HepG2 (cell line): ENCODE data around the gene SLC44A4. TPM values are rescaled to one million over a fixed set of nuclear protein-coding genes. Genes with fewer than 3 reads are reported as not detected.
"Not testable (repeated sequence)": the region's sequence is repeated elsewhere in the genome, so short reads cannot be mapped to it uniquely, and the experiment has no call there.

ENCODE experiments used
- ATAC-seq: fragments of 200-7000 bp; cut with Tn5 transposase; 3 replicates; pipeline ENCODE4 v1.9.1; 2020; ENCODE audit warnings: mild to moderate bottlenecking, moderate library complexity
- BruUV-seq: library from RNA; stranded (reverse); fragments of 400-500 nt; replicated peaks from 2 replicates; lab custom pipeline; 2021; lab: Mats Ljungman, UMichigan
- CTCF ChIA-PET: fragments of 300-600 bp; formaldehyde crosslinking; extraction: SDS; loops from one replicate; lab custom pipeline; 2021; ENCODE audit warnings: low total read pairs, inconsistent platforms, low intra/inter-chr PET ratio; lab: Yijun Ruan, JAX
- POLR2A ChIA-PET: fragments of 350-600 bp; sonication (Branson Sonifier 250); formaldehyde crosslinking; loops from one replicate; lab custom pipeline; 2020; ENCODE audit warnings: antibody characterized with exemption, inconsistent platforms; lab: Yijun Ruan, JAX
- DNase-seq: peaks from one replicate; pipeline ENCODE4 v3.0.0-alpha.2; 2015; ENCODE audit warnings: low spot score
- FAIRE-seq: peaks from 3 replicates; lab custom pipeline; 2011; peaks lifted over from hg19 to GRCh38; lab: Jason Lieb, UNC
- H2AFZ ChIP-seq: one replicate; pipeline ENCODE4 v1.6.1; 2011; ENCODE audit warnings: low read length, inconsistent platforms
- H3K27ac ChIP-seq: fragments of 300-600 bp; 3 replicates; pipeline ENCODE4 v1.8.0; 2011; ENCODE audit warnings: mixed run types, mild to moderate bottlenecking, mixed read lengths, low read length, inconsistent platforms; ENCODE audit not compliant: insufficient read depth; ENCODE audit errors: extremely low read length
- H3K27me3 ChIP-seq, 2 experiments: fragments of 200-600 bp in 1 of 2; 2 replicates in 1 of 2; 3 replicates in 1 of 2; pipeline versions ENCODE4 v1.6.0 to v1.8.0; 2011; ENCODE audit warnings: low read length in 2 of 2, mild to moderate bottlenecking in 2 of 2, moderate library complexity in 2 of 2, inconsistent platforms in 1 of 2; ENCODE audit not compliant: insufficient read depth in 2 of 2, control insufficient read depth in 1 of 2
- H3K36me3 ChIP-seq, 2 experiments: fragments of 200-600 bp in 1 of 2; replicated peaks in 1 of 2; 2 replicates in 1 of 2; 3 replicates in 1 of 2; pipeline versions ENCODE4 v1.5.1 to v1.8.0; 2011; ENCODE audit warnings: low read length in 2 of 2, inconsistent platforms in 1 of 2; ENCODE audit not compliant: insufficient read depth in 2 of 2, control insufficient read depth in 1 of 2
- H3K4me1 ChIP-seq: 2 replicates; pipeline ENCODE4 v1.5.1; 2012; ENCODE audit warnings: low read length, inconsistent platforms; ENCODE audit not compliant: insufficient read depth
- H3K4me2 ChIP-seq: 2 replicates; pipeline ENCODE4 v1.6.0; 2011; ENCODE audit warnings: low read depth, low read length, inconsistent platforms
- H3K4me3 ChIP-seq, 3 experiments: fragments of 200-600 bp in 1 of 3; sonication (generic), shearing (Covaris generic) in 1 of 3; replicated peaks in 1 of 3; 2 replicates each; pipeline ENCODE4 v1.5.1; 2011 to 2016; ENCODE audit warnings: low read length in 3 of 3, inconsistent platforms in 2 of 3, low read depth in 2 of 3, mild to moderate bottlenecking in 2 of 3, control low read depth in 1 of 3, mixed read lengths in 1 of 3; ENCODE audit not compliant: insufficient read depth in 1 of 3
- H3K79me2 ChIP-seq: one replicate; pipeline ENCODE4 v1.6.1; 2011; ENCODE audit warnings: low read length, inconsistent platforms; ENCODE audit not compliant: insufficient read depth
- H3K9ac ChIP-seq: 2 replicates; pipeline ENCODE4 v1.6.0; 2011; ENCODE audit warnings: mild to moderate bottlenecking, low read depth, low read length, inconsistent platforms; ENCODE audit not compliant: insufficient read depth
- H3K9me3 ChIP-seq: 2 replicates; pipeline ENCODE4 v1.5.1; 2012; ENCODE audit warnings: mild to moderate bottlenecking, low read length
- H4K20me1 ChIP-seq: 2 replicates; pipeline ENCODE4 v1.6.0; 2011; ENCODE audit warnings: inconsistent platforms, mild to moderate bottlenecking, low read length, moderate library complexity; ENCODE audit not compliant: insufficient read depth
- BCL3 ChIP-seq: sonication (generic); formaldehyde crosslinking; IDR thresholded peaks from 2 replicates; pipeline ENCODE4 v1.5.1; 2020; ENCODE audit warnings: mild to moderate bottlenecking, missing genetic modification reagents, moderate library complexity
- CCDC6 ChIP-seq: sonication (generic); formaldehyde crosslinking; IDR thresholded peaks from 2 replicates; pipeline ENCODE4 v1.8.1; 2022; ENCODE audit warnings: mild to moderate bottlenecking, missing genetic modification reagents, moderate library complexity
- HOXA3 ChIP-seq: sonication (generic); formaldehyde crosslinking; IDR thresholded peaks from 2 replicates; pipeline ENCODE4 v1.5.0; 2020; ENCODE audit warnings: missing genetic modification reagents
- MYPOP ChIP-seq: sonication (generic); formaldehyde crosslinking; IDR thresholded peaks from 2 replicates; pipeline ENCODE4 v1.8.1; 2023; ENCODE audit warnings: mild to moderate bottlenecking, moderate library complexity, missing genetic modification reagents
- NFKB2 ChIP-seq: sonication (generic); formaldehyde crosslinking; IDR thresholded peaks from 2 replicates; pipeline ENCODE4 v1.4.0; 2020; ENCODE audit warnings: missing genetic modification reagents, borderline replicate concordance
- NR2F6 ChIP-seq, 2 experiments: IDR thresholded peaks; 2 replicates each; pipeline ENCODE4 v1.6.1; 2016; ENCODE audit warnings: antibody characterized with exemption in 1 of 2, mild to moderate bottlenecking in 1 of 2
- PRDM10 ChIP-seq: sonication (generic); formaldehyde crosslinking; IDR thresholded peaks from 2 replicates; pipeline ENCODE4 v1.4.0; 2020; ENCODE audit warnings: low read depth, missing genetic modification reagents
- RFXANK ChIP-seq: IDR thresholded peaks from 2 replicates; pipeline ENCODE4 v1.6.1; 2016
- SIX1 ChIP-seq: sonication (generic); formaldehyde crosslinking; IDR thresholded peaks from 2 replicates; pipeline ENCODE4 v1.4.0; 2020; ENCODE audit warnings: missing genetic modification reagents, borderline replicate concordance
- TEAD3 ChIP-seq: optimal IDR thresholded peaks from 2 replicates; pipeline ENCODE3; 2016; ENCODE audit warnings: borderline replicate concordance
- UBTF ChIP-seq: sonication (generic); formaldehyde crosslinking; IDR thresholded peaks from 2 replicates; pipeline ENCODE4 v1.4.0; 2020; ENCODE audit warnings: mild to moderate bottlenecking, missing genetic modification reagents
- ZBTB38 ChIP-seq: sonication (generic); formaldehyde crosslinking; IDR thresholded peaks from 2 replicates; pipeline ENCODE4 v1.5.1; 2020; ENCODE audit warnings: mild to moderate bottlenecking, missing genetic modification reagents
- ZMYM3 ChIP-seq: sonication (generic); formaldehyde crosslinking; IDR thresholded peaks from 2 replicates; pipeline ENCODE4 v1.5.1; 2020; ENCODE audit warnings: mild to moderate bottlenecking, missing genetic modification reagents
- ZNF121 ChIP-seq: sonication (generic); formaldehyde crosslinking; IDR thresholded peaks from 2 replicates; pipeline ENCODE4 v1.5.0; 2020; ENCODE audit warnings: mild to moderate bottlenecking, missing genetic modification reagents
- ZNF460 ChIP-seq: sonication (generic); formaldehyde crosslinking; IDR thresholded peaks from 2 replicates; pipeline ENCODE4 v1.5.1; 2020; ENCODE audit warnings: missing genetic modification reagents, mild to moderate bottlenecking, borderline replicate concordance
- WGBS: methylation state at CpG from one replicate; pipeline ENCODE4 v1.1.6; 2017; ENCODE audit warnings: low lambda C conversion rate; 5-methylcytosine and 5-hydroxymethylcytosine counted together
- in situ Hi-C: cut with HindIII; loops from 2 replicates; pipeline ENCODE4 v1.10.0; 2017; ENCODE audit warnings: low pct_unique_long_range_greater_than_20kb; ENCODE audit not compliant: extremely low pct_ligation_motif_present
- intact Hi-C: fragments of 100-400 bp; cut with micrococcal nuclease; formaldehyde crosslinking; loops from one replicate; pipeline ENCODE4 v1.10.0; 2022; ENCODE audit not compliant: unreplicated experiment
- polyA plus RNA-seq, 8 experiments: library from polyadenylated mRNA; depleted of rRNA in 3 of 8; stranded (reverse) in 7 of 8; unstranded in 1 of 8; fragments of >200 nt; fragmentation: Illumina TruSeq in 4 of 8; extraction: Trizol in 4 of 8; gene quantifications; 2 replicates each; pipeline versions ENCODE4 v1.2.1 to v1.2.3, GENCODE V29; 2011 to 2016; ENCODE audit warnings: low read depth in 4 of 8, missing spikeins in 1 of 8, mixed read lengths in 1 of 8; ENCODE audit not compliant: insufficient read depth in 1 of 8
- total RNA-seq, 5 experiments: library from RNA; depleted of rRNA; stranded (reverse); fragments of >200 nt; fragmentation: Illumina TruSeq; extraction: Trizol; gene quantifications; 2 replicates each; pipeline ENCODE4 v1.2.3, GENCODE V29; 2016; ENCODE audit warnings: low read depth in 1 of 5

Gene SLC44A4
- total and polyA plus RNA-seq, 2 of the 13 experiments (the other 11 are each of a cell fraction or from before 2014, with no cell fraction given) = 3.5 to 5.9 TPM

- DNase-seq; FAIRE-seq; CTCF ChIA-PET; H3K27me3 ChIP-seq; H2AFZ ChIP-seq; in situ Hi-C loops; ATAC-seq; BruUV-seq; H3K36me3 ChIP-seq; H4K20me1 ChIP-seq; H3K9me3 ChIP-seq; intact Hi-C loops; TF ChIP-seq NR2F6 (IDR thresholded peaks at IDR 0.05): not testable (repeated sequence)
- H3K9ac ChIP-seq = peak overlapping the region; percentile 66
- H3K4me3 ChIP-seq = peak overlapping the region; percentile 59 to 82 (median 62)
- H3K4me2 ChIP-seq = peak overlapping the region; percentile 76
- POLR2A ChIA-PET = interaction anchor here (0.9 to 6.9 kb wide), 8 partner anchors 8 to 81 kb away, joined by 3 to 66 read pairs (median 7); partner anchors contain the start of genes HSPA1B, LSM2, VARS1 and VWA7
- H3K4me1 ChIP-seq = peaks cover 54% of the 10 kb centered on the region
- H3K27ac ChIP-seq = peak overlapping the region; percentile 86
- H3K79me2 ChIP-seq = peaks cover 27% of the 10 kb centered on the region
- WGBS = 42% methylated on average over 8 of the region's 8 CpGs
- TF ChIP-seq ZNF460 (CRISPR knock-in tag) (peak; percentile 58; the same call in 1 of the 2 replicates), TEAD3 (CRISPR knock-in tag) (peak; percentile 25), HOXA3 (CRISPR knock-in tag) (peak; percentile 33; the same call in 1 of the 2 replicates), ZMYM3 (peak; percentile 60), PRDM10 (CRISPR knock-in tag) (0 out of 2 replicates have a peak, but pooled peaks have one; percentile 39), ZBTB38 (CRISPR knock-in tag) (0 out of 2 replicates have a peak, but pooled peaks have one; percentile 59), MYPOP (CRISPR knock-in tag) (0 out of 2 replicates have a peak, but pooled peaks have one; percentile 25), SIX1 (CRISPR knock-in tag) (0 out of 2 replicates have a peak, but pooled peaks have one; percentile 44), ZNF121 (CRISPR knock-in tag) (peak; percentile 98), BCL3 (CRISPR knock-in tag) (0 out of 2 replicates have a peak, but pooled peaks have one; percentile 28), UBTF (CRISPR knock-in tag) (0 out of 2 replicates have a peak, but pooled peaks have one; percentile 9), NFKB2 (CRISPR knock-in tag) (0 out of 2 replicates have a peak, but pooled peaks have one; percentile 30), NR2F6 (CRISPR knock-in tag; IDR thresholded peaks at IDR 0.05) (0 out of 2 replicates have a peak, but pooled peaks have one; percentile 16), CCDC6 (CRISPR knock-in tag) (0 out of 2 replicates have a peak, but pooled peaks have one; percentile 19), RFXANK (CRISPR knock-in tag) (0 out of 2 replicates have a peak, but pooled peaks have one; percentile 40)
These were observed 60.8 kb downstream of the SLC44A4 start for GRCh38 chr6:31817929-31818511.
